Fibroblast of mammary gland (primary cell): Measurements from ENCODE around the gene SORCS2.
A peak's percentile ranks its signal among the peaks of the same experiment; 100 is the strongest.

Source experiments
- DNase-seq: peaks from one replicate; pipeline ENCODE4 v3.0.0-alpha.2; 2010; ENCODE audit warnings: low read depth
- H3K4me3 ChIP-seq: 2 replicates; pipeline ENCODE4 v1.5.1; 2011; ENCODE audit warnings: low read depth, mild to moderate bottlenecking, low read length, moderate library complexity; ENCODE audit not compliant: control insufficient read depth
- TF ChIP-seq, protein P1 (sequence below): conservative IDR thresholded peaks from 2 replicates; pipeline ENCODE4 v1.5.1; 2011; ENCODE audit warnings: low read depth, low read length, inconsistent platforms; ENCODE audit not compliant: control insufficient read depth, insufficient read depth

The SORCS2 gene

GRCh38 chr4:7272404-7272803, 80.1 kb downstream of the SORCS2 start:
- H3K4me3 ChIP-seq = no peak overlapping the region
- TF ChIP-seq, protein P1, sequence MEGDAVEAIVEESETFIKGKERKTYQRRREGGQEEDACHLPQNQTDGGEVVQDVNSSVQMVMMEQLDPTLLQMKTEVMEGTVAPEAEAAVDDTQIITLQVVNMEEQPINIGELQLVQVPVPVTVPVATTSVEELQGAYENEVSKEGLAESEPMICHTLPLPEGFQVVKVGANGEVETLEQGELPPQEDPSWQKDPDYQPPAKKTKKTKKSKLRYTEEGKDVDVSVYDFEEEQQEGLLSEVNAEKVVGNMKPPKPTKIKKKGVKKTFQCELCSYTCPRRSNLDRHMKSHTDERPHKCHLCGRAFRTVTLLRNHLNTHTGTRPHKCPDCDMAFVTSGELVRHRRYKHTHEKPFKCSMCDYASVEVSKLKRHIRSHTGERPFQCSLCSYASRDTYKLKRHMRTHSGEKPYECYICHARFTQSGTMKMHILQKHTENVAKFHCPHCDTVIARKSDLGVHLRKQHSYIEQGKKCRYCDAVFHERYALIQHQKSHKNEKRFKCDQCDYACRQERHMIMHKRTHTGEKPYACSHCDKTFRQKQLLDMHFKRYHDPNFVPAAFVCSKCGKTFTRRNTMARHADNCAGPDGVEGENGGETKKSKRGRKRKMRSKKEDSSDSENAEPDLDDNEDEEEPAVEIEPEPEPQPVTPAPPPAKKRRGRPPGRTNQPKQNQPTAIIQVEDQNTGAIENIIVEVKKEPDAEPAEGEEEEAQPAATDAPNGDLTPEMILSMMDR = no peak
- no peak for DNase-seq

DNA sequence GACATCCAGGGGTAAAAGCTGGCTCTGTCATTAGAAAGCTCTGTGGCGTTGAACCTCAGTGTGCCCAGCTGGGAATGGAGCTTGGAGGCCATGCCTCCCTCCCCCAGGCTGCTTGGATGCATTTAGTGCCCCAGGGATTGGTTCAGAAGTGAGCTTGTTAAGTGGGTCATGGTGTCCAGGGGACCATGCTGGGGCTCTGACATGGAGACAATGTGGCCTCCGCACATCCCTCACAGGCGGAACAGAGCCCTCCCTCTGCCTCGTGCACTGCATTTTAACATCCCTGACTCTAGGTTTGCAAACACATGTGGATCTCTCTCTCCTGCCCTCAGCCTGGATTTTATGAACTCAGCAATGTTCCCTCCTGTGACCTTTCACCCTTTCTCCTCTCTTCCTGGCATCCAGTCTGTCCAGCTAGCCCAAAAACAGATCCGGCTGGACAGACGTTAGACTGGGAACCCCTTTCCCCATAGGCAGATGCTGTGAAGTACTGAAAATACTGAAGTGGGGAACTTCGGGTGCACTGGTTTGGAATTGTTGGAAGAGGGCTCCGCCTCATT, 81.5 kb downstream of the SORCS2 start:
- TF ChIP-seq, protein P1 = no peak
- DNase-seq = no peak
- H3K4me3 ChIP-seq = no peak overlapping the region

DNA sequence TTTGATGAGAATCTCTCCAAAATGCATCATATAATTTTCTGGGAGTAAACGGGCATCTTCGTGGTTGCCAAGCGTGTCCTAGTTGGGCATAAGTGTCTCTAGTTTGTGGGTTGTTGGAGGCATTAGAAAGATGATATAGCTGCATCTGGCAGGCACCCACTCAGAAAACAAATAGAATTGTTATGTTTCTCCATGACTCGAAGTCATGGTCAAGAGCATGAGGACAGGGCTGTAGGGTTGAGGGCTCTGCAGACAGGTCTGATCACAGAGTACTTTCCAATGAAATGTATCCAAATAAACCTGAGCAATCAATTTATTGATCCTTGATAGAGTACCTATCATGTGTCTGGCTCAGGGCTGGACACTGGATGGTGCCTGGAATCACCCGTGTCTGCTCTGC, 82.7 kb downstream of the SORCS2 start:
- no peak for DNase-seq
- TF ChIP-seq, protein P1 = no peak

GRCh38 chr4:7275490-7276154, 83.3 kb downstream of the SORCS2 start:
- DNase-seq = no peak
- no peak overlapping the region for H3K4me3 ChIP-seq
- TF ChIP-seq, protein P1 = no peak

More for the DNA sequence above, 82.7 kb downstream of the SORCS2 start:
- H3K4me3 ChIP-seq = no peak overlapping the region

GRCh38 chr4:7276515-7276914, 84.2 kb downstream of the SORCS2 start:
- DNase-seq = peak; percentile 37
- H3K4me3 ChIP-seq = no peak overlapping the region
- TF ChIP-seq, protein P1 = no peak

- no peak overlapping the region for H3K4me3 ChIP-seq
- DNase-seq = no peak
- TF ChIP-seq, protein P1 = no peak
Measured at GRCh38 chr4:7278071-7278765, 85.9 kb downstream of the SORCS2 start.

- TF ChIP-seq, protein P1 = no peak
- H3K4me3 ChIP-seq = no peak overlapping the region
- no peak for DNase-seq
Measured at GRCh38 chr4:7278981-7279380, 86.6 kb downstream of the SORCS2 start.
